ENCODE measurements around the gene CAPN14. TPM values are rescaled to one million over a fixed set of nuclear protein-coding genes. Genes with fewer than 3 reads are reported as not detected.

CAPN14 gene, protein sequence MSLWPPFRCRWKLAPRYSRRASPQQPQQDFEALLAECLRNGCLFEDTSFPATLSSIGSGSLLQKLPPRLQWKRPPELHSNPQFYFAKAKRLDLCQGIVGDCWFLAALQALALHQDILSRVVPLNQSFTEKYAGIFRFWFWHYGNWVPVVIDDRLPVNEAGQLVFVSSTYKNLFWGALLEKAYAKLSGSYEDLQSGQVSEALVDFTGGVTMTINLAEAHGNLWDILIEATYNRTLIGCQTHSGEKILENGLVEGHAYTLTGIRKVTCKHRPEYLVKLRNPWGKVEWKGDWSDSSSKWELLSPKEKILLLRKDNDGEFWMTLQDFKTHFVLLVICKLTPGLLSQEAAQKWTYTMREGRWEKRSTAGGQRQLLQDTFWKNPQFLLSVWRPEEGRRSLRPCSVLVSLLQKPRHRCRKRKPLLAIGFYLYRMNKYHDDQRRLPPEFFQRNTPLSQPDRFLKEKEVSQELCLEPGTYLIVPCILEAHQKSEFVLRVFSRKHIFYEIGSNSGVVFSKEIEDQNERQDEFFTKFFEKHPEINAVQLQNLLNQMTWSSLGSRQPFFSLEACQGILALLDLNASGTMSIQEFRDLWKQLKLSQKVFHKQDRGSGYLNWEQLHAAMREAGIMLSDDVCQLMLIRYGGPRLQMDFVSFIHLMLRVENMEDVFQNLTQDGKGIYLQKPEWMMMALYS
- total RNA-seq (2022) (0.21 and 0.23 TPM in 2 replicates), Bru-seq, nascent RNA (percentile 23 among the genes with signal in this experiment), BruChase-seq, experiment 1, labeled RNA remaining after a 2-hour chase (percentile 26 among the genes with signal in this experiment), BruChase-seq, experiment 2, labeled RNA remaining after a 6-hour chase (percentile 30 among the genes with signal in this experiment)
- long read RNA-seq: 0 reads

GRCh38 chr2:31217465-31218200 lies at the start of gene CAPN14:
CAPN14 (minus strand) TSS chr2:31217515; CDS start chr2:31205447, 12,068 bp downstream.
- peaks cover 9% of the 10 kb centered on the region for H3K27me3 Mint-ChIP-seq (ENCODE audit: insufficient read depth, unreplicated experiment)
- DNase-seq: no peak
- Histone ChIP-seq H3K4me3 (ENCODE audit: low read depth, low read length) (no peak within 1 kb of the TSS), H3K36me3 (ENCODE audit: control insufficient read depth, insufficient read depth, low read length) (no peaks in the 10 kb centered on the region), H3K9me3 (no peaks in the 10 kb centered on the region), H3K27me3 (replicated peaks; ENCODE audit: control insufficient read depth, insufficient read depth, low read length) (no peaks in the 10 kb centered on the region; the same call in 1 of the 2 replicates), H3K4me1 (0 out of 2 replicates have a peak, but pooled peaks cover 7% of the 10 kb centered on the region)
- H3K27ac Mint-ChIP-seq (ENCODE audit: unreplicated experiment): no peak within 1 kb of the TSS
- intact Hi-C loops (cut with micrococcal nuclease; ENCODE audit: unreplicated experiment): no loop called here
- TF ChIP-seq, protein P1, sequence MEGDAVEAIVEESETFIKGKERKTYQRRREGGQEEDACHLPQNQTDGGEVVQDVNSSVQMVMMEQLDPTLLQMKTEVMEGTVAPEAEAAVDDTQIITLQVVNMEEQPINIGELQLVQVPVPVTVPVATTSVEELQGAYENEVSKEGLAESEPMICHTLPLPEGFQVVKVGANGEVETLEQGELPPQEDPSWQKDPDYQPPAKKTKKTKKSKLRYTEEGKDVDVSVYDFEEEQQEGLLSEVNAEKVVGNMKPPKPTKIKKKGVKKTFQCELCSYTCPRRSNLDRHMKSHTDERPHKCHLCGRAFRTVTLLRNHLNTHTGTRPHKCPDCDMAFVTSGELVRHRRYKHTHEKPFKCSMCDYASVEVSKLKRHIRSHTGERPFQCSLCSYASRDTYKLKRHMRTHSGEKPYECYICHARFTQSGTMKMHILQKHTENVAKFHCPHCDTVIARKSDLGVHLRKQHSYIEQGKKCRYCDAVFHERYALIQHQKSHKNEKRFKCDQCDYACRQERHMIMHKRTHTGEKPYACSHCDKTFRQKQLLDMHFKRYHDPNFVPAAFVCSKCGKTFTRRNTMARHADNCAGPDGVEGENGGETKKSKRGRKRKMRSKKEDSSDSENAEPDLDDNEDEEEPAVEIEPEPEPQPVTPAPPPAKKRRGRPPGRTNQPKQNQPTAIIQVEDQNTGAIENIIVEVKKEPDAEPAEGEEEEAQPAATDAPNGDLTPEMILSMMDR (IDR thresholded peaks at IDR 0.05; ENCODE audit: insufficient read depth in 1 of 2, low read depth in 1 of 2, low read length in 1 of 2, severe bottlenecking in 1 of 2, unreplicated experiment in 1 of 2): no peak
- no TSS peak for BruUV-seq (replicated peaks)
- H3K4me3 Mint-ChIP-seq (ENCODE audit: unreplicated experiment): no peak within 1 kb of the TSS
- ChIA-PET CTCF (no interaction called here), POLR2A (no interaction called here)
- no peaks in the 10 kb centered on the region for H3K36me3 Mint-ChIP-seq (ENCODE audit: insufficient read depth, unreplicated experiment)
- no peaks in the 10 kb centered on the region for H3K9me3 Mint-ChIP-seq (ENCODE audit: unreplicated experiment)
- H3K4me1 Mint-ChIP-seq (ENCODE audit: low read depth, unreplicated experiment): no peaks in the 10 kb centered on the region

- no TSS peak for BruUV-seq (replicated peaks)
Measured at GRCh38 chr2:31266804-31267203, 49.5 kb upstream of the CAPN14 start.

More at GRCh38 chr2:31266804-31267203, 49.5 kb upstream of the CAPN14 start:
- TF ChIP-seq, protein P1 (IDR thresholded peaks at IDR 0.05; ENCODE audit: insufficient read depth in 1 of 2, low read depth in 1 of 2, low read length in 1 of 2, severe bottlenecking in 1 of 2, unreplicated experiment in 1 of 2): no peak
- Mint-ChIP-seq H3K4me3 (ENCODE audit: unreplicated experiment) (no peak overlapping the region), H3K27me3 (ENCODE audit: insufficient read depth, unreplicated experiment) (peaks cover 2% of the 10 kb centered on the region), H3K9me3 (ENCODE audit: unreplicated experiment) (no peaks in the 10 kb centered on the region), H3K27ac (ENCODE audit: unreplicated experiment) (no peak overlapping the region), H3K36me3 (ENCODE audit: insufficient read depth, unreplicated experiment) (no peaks in the 10 kb centered on the region), H3K4me1 (ENCODE audit: low read depth, unreplicated experiment) (no peaks in the 10 kb centered on the region)
- ChIA-PET POLR2A (no interaction called here), CTCF (no interaction called here)
- Histone ChIP-seq H3K9me3 (no peaks in the 10 kb centered on the region), H3K27me3 (replicated peaks; ENCODE audit: control insufficient read depth, insufficient read depth, low read length) (no peaks in the 10 kb centered on the region), H3K4me3 (ENCODE audit: low read depth, low read length) (no peak overlapping the region), H3K36me3 (ENCODE audit: control insufficient read depth, insufficient read depth, low read length) (no peaks in the 10 kb centered on the region), H3K4me1 (no peaks in the 10 kb centered on the region)
- DNase-seq: no peak
- intact Hi-C loops (cut with micrococcal nuclease; ENCODE audit: unreplicated experiment): no loop called here
